ENCODE measurements around the gene MGAT4A.

Gene MGAT4A

GRCh38 chr2:98728088-98728718 lies 2.7 kb downstream of the MGAT4A start:
- peak in 1 of 2 donors; percentile 56 for DNase-seq

DNA sequence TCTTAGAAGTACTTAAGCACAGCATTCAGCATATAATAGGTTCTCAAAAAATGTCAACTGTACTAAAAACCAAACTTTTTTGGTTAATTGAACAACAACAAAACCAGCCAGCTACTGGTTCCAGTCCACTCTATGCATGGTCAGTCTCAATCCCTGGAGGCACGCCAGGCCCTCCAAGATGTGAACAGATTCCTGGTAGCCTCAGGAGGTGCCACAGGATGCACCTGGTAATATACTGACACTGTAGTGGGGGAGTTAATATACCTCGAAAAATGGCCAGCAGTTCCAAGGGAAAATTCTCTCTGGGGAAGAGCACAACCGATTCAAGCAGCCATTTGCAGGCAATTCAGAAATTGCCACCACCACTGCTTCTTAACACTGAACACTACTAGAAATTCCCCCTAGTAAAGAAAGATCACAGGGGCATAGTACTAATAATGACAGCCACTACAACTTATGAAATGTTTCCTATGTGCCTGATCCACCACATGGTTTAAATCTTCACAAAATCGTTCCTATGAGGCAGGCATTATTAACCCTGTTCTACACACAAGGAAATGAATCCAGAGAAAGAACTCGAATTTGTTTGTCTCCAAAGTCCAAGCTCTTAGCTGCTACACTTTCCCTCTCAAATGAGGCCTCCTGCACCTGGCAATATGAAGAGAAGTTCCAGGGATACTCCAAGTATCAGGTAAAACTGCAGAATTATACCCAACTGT lies 3.4 kb downstream of the MGAT4A start:
- no peak for DNase-seq

GRCh38 chr2:98726735-98727368 lies 4.1 kb downstream of the MGAT4A start:
- DNase-seq: no peak

DNA sequence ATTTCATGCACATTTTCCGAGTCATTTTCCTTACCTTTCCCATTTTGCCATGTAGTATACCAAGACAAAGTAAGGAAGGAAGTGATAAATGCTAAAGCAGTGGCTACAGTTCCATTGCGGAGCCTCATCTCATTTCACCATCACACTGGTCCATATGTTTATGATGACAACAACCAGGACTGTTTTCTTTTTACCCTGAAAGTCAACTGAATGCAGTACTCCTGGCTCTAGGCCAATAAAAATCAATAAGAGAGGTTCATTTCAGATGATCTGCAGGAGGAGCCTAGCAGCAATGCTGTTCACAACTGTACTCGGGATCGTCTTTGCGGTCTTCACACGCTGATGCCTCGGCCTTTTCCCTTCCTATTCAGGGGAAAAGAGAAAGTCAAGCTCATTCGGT lies 4.7 kb downstream of the MGAT4A start:
- DNase-seq: peak in 1 of 2 donors; percentile 34

- no peak for DNase-seq
Measured at GRCh38 chr2:98720286-98720685, 10.6 kb downstream of the MGAT4A start.

GRCh38 chr2:98717621-98718020 lies 13.3 kb downstream of the MGAT4A start:
- DNase-seq: no peak

DNA sequence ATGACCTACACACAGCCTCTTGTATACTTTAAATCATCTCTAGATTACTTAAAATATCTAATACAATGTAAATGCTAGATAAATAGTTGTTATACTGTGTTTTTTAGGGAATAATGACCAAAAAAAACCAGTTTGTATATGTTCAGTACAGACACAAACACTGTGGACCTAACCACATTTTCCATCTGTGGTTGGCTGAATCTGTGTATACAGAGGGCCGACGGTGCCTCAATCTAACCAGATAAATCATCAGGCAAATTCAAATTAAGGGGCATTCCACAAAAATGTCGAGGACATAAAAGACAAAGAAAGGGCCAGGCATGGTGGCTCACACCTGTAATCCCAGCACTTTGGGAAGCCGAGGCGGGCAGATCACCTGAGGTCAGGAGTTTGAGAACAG lies 14.1 kb downstream of the MGAT4A start:
- DNase-seq: no peak

GRCh38 chr2:98715812-98716451 lies 15.0 kb downstream of the MGAT4A start:
- DNase-seq: no peak

GRCh38 chr2:98713332-98714015 lies 17.5 kb downstream of the MGAT4A start:
- no peak for DNase-seq

- no peak for DNase-seq
Measured at GRCh38 chr2:98712145-98712544, 18.8 kb downstream of the MGAT4A start.

- no peak for DNase-seq
Measured at GRCh38 chr2:98711506-98711905, 19.4 kb downstream of the MGAT4A start.

DNA sequence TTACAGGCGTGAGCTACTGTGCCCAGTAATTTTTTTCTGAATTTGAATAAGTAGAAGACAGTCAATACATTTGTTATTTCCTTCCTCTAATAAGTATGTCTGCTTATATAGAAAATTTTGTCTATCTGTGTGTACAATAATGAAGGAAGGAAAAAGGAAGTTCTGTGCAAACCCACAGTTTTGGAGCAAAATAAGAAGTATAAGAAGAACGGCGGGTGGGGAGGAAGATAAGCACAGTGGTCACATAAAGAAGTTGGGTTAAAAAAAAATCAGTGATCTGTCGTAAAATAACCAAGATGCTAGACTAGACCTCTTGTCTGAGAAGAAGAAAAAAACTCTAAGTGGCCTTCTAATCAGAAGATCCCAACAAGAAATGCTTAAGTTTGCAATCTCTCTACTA lies 20.2 kb downstream of the MGAT4A start:
- DNase-seq: no peak

DNA sequence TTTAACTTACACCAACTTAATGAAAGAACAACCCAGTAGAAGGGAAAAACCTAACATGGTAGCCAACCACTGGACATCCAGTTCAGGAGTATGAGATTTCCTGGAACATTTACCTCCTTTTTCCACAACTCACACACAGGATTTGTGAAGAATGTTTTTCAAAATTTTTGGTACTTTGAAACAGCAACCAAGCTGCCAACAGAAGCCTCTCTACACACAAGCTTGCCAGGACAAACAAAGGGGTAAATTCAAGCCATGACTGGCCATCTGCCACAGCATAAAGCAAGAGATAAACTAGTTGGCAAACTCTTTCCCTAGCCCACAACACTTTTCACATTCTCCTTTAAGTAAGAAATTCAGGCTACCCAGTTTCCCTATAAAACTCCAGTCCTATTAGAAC lies 21.4 kb downstream of the MGAT4A start:
- DNase-seq: no peak

DNA sequence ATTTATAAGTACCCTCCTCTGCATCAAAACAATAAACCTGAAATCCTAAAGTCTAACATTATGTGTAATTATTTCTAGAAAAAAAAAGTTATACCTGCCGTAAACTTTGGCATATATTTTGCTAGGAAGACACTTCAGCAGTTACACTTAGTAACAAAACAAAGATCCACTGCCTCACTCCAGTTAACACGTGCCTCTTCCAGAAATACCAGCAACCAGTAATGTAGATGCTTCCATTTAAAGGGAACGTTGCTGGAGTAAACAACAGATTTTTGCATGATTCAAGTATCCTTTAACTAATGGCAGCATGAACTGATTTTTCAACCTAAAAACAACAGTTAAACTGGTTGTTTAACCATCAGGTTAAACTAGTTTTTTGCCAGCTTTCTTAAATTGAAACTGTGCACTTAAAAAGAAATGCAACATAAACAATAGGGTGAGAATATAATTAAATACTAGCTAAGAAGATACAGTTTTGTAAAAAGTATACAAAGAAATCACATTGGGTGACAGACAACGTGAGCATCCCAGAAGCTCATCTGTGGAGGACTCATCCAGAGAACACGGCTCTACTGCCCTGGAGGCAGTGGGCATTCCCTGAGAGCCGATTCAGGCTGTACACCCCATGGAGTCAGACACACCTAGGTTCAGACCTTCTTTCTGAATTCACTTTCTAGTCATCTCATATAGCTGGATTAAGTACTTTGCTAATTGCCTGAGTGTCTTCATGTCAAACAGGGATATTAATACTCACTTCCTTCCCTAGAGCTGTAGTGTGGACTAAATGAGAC lies 22.3 kb downstream of the MGAT4A start:
- no peak for DNase-seq

DNA sequence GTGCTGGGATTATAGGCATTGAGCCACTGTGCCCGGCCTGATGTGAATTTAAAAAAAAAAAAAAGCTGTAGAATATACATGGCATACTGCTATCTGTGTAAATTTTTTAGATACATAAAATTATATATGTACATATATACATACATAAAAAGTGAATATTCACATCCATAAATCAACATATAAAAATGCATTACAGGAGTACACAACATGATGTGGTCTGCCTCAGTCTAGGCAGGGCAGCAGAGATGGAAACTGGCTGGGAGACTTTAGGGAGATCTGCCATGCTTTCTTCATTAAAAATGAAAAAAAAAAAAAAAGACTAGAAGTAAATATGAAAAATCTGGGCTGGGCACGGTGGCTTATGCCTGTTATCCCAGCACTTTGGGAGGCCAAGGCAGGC lies 24.3 kb downstream of the MGAT4A start:
- DNase-seq: no peak

DNA sequence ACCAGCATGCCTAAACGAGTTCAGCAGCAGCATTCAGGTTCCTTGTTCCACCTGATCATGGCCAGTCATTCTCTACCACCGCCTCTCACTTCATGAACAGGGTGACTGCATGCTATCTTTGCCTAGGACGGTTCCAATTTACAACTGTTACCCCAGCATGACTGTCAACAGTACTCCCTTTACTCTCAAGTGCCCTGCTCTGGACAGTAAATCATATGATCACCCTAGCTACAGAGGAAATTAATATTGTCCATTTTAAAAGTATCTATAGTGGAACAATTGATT lies 25.7 kb downstream of the MGAT4A start:
- no peak for DNase-seq

DNA sequence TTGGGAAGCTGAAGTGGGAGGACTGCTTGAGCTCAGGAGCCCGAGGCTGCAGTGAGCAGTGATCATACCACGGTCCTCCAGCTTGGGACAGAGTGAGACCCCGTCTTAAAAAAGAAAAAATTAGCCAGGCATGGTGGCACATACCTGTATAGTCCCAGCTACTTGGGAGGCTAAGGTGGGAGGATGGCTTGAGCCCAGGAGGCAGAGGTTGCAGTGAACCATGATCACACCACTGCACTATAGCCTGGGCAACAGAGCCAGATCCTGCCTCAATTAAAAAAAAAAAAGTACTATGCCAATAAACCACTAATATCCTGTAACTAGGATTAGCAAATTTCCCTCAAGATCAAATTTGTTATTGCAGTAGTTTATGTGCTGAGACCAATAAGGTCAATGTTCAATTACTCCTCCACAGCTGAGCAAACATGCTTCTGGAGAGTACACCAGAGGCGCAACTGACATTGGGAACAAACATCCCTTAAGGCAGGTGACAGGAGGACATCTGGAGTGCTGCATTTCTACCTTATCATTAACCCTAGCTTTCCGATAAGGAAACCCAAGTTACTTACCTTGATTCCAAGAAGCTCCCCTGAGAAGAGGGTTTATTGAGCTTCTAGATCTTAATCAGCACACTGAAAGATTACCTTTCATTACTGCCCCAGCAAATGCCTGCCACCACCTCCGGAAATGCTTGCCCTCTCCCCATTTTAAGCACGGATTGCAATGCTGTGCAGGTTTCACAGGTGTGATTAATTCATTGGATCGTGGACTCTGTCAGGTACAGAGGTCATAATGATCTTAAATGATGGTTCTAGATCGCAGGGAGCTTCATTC lies 26.2 kb downstream of the MGAT4A start:
- DNase-seq: no peak

GRCh38 chr2:98703738-98704137 lies 27.2 kb downstream of the MGAT4A start:
- DNase-seq: no peak

- DNase-seq: no peak
Measured at GRCh38 chr2:98702858-98703620, 27.9 kb downstream of the MGAT4A start.

DNA sequence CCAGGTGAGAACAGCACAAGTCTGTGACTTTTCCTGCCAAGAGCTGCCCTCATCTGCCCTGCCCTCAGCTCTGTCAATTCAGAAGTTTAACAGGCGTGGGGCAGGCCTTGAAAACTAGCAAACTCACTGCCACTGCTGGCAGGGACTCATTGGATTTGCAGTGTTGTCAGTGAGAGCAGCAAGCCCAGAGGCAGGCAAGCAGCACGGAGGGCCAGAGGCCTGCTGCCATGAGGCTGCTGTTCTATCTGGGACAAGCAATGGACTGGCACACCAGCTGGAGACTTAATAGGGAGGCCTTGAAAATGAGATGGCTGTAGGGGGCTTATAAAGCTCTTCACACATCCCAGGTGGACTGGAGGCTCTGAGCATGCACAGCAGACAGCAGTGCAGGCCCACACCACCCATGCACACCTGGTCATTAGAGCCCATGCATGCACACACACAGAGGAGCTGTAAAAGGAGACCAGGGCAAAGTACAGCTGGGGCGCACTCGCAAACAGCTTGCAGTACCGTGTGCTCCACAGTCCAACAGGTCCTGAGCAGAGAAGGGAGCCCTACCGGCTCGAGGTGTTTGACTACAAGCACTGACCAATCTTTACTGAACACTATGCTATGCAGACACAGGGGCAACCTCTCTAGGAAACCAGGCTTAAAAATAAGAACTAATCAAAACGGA lies 28.7 kb downstream of the MGAT4A start:
- DNase-seq: no peak

Measured in CD4-positive, alpha-beta T cell treated with Interferon alpha-2 for 1 hour (primary cell).